Measurements from ENCODE around the gene KLHL35.
A peak's percentile ranks its signal among the peaks of the same experiment; 100 is the strongest.

The KLHL35 gene

DNA sequence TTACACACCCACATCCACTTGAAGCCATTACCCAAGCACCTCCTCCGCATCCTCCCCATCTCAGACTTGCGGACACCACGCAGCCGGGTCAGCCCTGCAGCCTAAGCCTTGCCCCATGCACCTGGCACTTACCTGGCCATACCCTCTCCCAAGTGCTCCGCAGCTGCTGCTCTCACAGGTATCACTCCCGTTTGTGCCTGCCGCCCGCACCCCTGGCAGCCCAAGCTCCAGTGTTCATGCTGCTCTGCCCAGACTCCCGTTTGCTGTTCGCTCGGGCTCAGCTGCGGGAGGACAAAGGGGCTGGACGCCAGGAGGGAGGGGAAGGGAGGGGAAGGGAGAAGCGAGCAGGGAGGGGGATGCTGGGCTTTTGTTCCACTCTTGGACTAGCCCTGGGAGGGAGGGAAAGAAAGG lies at the start of gene KLHL35:
Gene KLHL35, minus strand, starts transcription at position 293 of the 411 bp plus-strand sequence. CDS start 2,574 bp downstream, outside the sequence.
- no peak for DNase-seq

GRCh38 chr11:75481922-75482606 lies 49.1 kb upstream of the KLHL35 start:
- DNase-seq: no peak

DNA sequence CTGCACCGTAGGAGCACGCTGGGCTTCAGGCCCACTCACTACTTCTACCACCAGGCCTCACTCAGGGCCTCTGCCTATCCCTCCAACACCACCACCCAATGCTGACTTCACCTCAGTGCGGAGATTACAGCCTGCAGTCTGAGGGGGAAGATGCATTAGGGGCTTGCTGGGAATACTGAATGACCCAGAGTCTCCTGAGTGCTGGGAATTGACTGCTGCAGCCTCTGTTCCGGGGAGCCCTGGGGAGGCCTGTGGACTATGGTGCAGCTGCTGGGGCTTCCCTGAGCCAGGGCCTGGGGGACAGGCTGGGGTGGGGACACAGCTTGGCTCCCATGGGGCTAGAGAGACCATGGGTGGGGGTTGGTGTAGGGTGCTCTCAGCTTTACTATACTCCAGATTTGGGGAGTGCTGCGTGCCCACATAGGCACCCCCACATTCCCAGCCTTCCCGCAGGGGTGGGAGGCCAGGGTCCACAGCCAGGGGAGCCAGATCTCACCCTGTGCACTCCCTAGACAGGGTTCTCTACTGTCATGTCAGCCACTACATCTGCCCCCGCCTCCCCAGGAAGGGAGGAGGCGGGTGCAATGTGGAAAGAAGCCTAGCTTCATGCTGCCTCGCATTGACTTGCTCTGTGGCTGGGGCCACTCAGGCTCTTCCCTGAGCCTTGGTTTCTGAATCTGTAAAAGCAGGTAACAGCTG lies 48.4 kb upstream of the KLHL35 start:
- no peak for DNase-seq

GRCh38 chr11:75480185-75481175 lies 47.5 kb upstream of the KLHL35 start:
- peak; percentile 17 to 38 for DNase-seq

GRCh38 chr11:75479597-75480145 lies 46.7 kb upstream of the KLHL35 start:
- no peak for DNase-seq

GRCh38 chr11:75478783-75479596 lies 46.0 kb upstream of the KLHL35 start:
- no peak for DNase-seq

GRCh38 chr11:75477614-75477935 lies 44.6 kb upstream of the KLHL35 start:
- DNase-seq: no peak

- no peak for DNase-seq
Measured at GRCh38 chr11:75476739-75477613, 44.0 kb upstream of the KLHL35 start.

GRCh38 chr11:75475767-75476650 lies 43.0 kb upstream of the KLHL35 start:
- DNase-seq: peak in 1 of 2 experiments; percentile 41

GRCh38 chr11:75474878-75475766 lies 42.1 kb upstream of the KLHL35 start:
- no peak for DNase-seq

GRCh38 chr11:75474240-75474639 lies 41.2 kb upstream of the KLHL35 start:
- no peak for DNase-seq

GRCh38 chr11:75473684-75474083 lies 40.7 kb upstream of the KLHL35 start:
- no peak for DNase-seq

- DNase-seq: no peak
Measured at GRCh38 chr11:75472081-75472732, 39.2 kb upstream of the KLHL35 start.

- no peak for DNase-seq
Measured at GRCh38 chr11:75471176-75471973, 38.4 kb upstream of the KLHL35 start.

DNA sequence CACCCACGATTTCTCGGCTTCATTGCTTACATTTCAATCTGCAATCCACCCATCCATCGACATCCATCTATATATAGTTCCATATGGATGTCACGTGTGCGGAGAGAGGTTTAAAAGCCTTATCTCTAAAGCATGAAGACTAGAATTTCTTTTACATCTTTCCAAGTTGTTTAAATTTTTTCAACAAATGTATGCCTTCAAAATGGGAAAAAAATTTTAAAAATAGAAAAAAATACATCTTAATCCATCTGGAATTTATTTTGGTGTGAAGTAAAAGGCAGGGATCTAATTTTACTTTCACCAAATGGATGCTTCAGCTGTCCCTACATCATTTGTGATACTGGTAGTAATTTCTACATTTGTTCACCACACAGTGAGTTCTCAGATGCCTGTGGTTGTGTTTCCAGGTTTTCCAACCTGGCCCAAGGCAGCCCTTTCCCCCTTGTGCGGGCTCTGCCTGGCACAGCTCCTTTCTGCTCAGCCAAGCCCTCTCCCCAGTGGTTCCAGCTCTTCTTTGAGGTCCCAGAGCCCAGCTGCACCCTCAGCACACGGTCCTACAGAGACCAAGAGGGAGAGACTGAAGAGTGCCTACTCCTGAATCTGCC lies 37.6 kb upstream of the KLHL35 start:
- no peak for DNase-seq

DNA sequence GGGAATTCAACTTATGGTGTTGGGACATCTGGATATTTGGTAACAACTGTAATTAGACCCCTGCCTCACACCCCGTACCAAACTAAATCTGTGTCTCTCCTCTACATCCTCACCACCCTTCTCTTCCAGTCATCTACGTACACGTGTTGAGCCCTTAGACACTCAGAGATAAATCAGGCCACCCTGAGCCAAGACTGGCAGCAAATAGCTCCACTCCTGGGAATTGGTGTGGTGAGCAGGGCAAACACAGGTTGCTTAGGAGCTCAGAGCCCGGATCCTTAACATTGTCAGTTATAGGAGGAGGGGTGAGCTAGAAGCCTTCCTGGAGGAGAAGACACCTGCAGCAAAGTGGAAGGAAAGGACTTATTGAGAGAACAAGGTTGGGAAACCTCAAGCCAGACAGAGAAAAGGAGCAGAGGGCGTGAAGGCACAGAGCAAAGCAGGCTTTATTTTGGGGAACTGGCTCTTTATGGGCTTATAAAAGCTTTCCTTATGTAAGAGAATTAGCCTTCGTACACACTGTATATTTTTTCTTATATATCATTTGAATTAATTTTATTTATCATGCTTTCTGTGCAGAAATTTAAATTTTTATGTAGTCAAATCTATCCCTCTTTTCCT lies 36.9 kb upstream of the KLHL35 start:
- no peak for DNase-seq

Data from NCI-H446 (cell line).